NB4 (cell line): ENCODE measurements around the gene SDR42E1.

Source experiments
- DNase-seq: peaks from one replicate; pipeline ENCODE4 v3.0.0; 2010; ENCODE audit warnings: low read depth
- H3K4me3 ChIP-seq: one replicate; pipeline ENCODE4 v1.5.1; 2011; ENCODE audit warnings: mild to moderate bottlenecking, low read depth, low read length, moderate library complexity
- CTCF ChIP-seq: IDR thresholded peaks from one replicate; pipeline ENCODE4 v1.5.1; 2012; ENCODE audit warnings: low read depth, low read length
- MYC ChIP-seq: IDR thresholded peaks from 2 replicates; pipeline ENCODE4 v1.6.1; 2011; ENCODE audit warnings: low read depth, low read length
- POLR2A ChIP-seq: IDR thresholded peaks from 2 replicates; pipeline ENCODE4 v1.6.1; 2011; ENCODE audit warnings: mild to moderate bottlenecking; ENCODE audit not compliant: insufficient read length; ENCODE audit errors: extremely low read depth
- TF ChIP-seq, protein P1 (sequence below): IDR thresholded peaks from 2 replicates; pipeline ENCODE4 v1.6.1; 2011; ENCODE audit warnings: low read depth, low read length

SDR42E1 gene

DNA sequence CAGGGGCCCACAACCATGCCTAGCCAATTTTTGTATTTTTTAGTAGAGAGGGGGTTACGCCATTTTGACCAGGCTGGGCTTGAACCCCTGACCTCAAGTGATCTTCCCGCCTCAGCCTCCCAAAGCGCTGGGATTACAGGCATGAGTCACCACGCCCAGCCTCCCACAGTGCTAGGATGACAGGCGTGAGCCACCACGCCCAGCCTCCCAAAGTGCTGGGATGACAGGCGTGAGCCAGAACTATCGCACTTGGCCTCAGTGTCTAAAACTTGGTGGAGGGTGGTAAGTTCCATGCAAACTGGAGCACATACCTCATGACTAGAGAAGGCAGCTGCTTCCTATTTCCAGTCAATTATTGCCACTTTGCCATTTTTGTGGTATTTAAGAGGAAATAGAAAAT lies 30.9 kb upstream of the SDR42E1 start:
- H3K4me3 ChIP-seq: no peak overlapping the region
- TF ChIP-seq, protein P1, sequence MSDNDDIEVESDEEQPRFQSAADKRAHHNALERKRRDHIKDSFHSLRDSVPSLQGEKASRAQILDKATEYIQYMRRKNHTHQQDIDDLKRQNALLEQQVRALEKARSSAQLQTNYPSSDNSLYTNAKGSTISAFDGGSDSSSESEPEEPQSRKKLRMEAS: no peak
- TF ChIP-seq CTCF (no peak), MYC (no peak)
- DNase-seq: no peak

- no peak overlapping the region for H3K4me3 ChIP-seq
- no peak for DNase-seq
- TF ChIP-seq MYC: no peak
- TF ChIP-seq, protein P1: no peak
- no peak for TF ChIP-seq POLR2A
- TF ChIP-seq CTCF: no peak
Measured at GRCh38 chr16:82041542-82041941, 30.3 kb upstream of the SDR42E1 start.

- no peak overlapping the region for H3K4me3 ChIP-seq
- TF ChIP-seq MYC: no peak
- TF ChIP-seq, protein P1: no peak
- TF ChIP-seq CTCF: no peak
- DNase-seq: no peak
Measured at GRCh38 chr16:82040296-82040695, 29.0 kb upstream of the SDR42E1 start.

- no peak for DNase-seq
- no peak for TF ChIP-seq CTCF
- TF ChIP-seq POLR2A: no peak
- no peak for TF ChIP-seq MYC
- TF ChIP-seq, protein P1: no peak
- H3K4me3 ChIP-seq: no peak overlapping the region
Measured at GRCh38 chr16:82037666-82038065, 26.4 kb upstream of the SDR42E1 start.

DNA sequence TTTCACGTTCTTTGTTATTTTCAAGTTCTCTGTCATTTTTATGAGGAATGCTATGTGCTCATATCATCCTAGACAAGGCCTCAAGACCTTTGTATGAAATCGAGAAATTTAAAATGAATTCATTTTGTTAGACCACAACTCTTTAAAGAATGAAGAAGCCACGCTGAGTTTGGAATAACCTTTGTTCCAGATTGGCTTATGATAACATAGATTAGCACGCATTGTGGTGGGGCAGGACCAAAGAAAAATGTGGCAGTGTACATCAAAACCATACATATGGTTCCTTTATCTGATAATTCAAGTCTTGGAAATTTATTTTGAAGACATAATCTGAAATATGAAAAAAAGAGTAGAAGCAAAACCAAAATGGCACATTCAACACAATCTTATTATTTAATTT lies 26.0 kb upstream of the SDR42E1 start:
- no peak for TF ChIP-seq MYC
- H3K4me3 ChIP-seq: no peak overlapping the region
- no peak for DNase-seq

DNA sequence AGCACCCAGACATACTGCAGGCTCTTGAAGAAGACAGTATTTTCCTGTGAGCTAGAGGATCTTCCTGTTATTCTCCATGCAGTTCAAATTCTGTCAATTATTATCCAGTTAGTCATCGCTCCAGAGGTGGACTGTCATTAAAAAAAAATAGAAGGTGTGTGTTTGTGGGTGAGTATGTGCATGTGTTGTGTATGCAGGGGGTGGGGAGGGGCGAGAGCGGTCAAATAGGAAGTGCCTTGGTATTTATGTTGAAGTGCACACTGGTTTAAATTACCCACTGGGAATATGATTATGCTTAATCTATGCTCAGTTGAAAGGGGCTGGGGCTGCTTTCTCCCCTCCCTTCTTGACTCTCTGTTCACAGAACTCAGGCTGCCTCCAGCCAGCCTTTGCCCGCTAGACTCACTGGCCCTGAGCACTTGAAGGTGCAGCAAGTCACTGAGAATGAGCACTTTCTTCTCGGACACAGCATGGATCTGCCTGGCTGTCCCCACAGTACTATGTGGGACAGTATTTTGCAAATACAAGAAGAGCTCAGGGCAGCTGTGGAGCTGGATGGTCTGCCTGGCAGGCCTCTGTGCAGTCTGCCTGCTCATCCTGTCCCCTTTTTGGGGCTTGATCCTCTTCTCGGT lies 23.8 kb upstream of the SDR42E1 start, which contains the start of gene HSD17B2:
Gene HSD17B2, plus strand, starts transcription at position 273 of the 632 bp plus-strand sequence. Its CDS starts 172 bp downstream, at position 445.
- no peak for DNase-seq
- no peak within 1 kb of the TSS for H3K4me3 ChIP-seq
- TF ChIP-seq CTCF (no peak), MYC (no peak), POLR2A (no peak)
- TF ChIP-seq, protein P1: no peak
